Right forelimb (tissue), 1 donor: ENCODE results near the gene MPO.

Experiments
- DNase-seq: peaks from one replicate; pipeline ENCODE4 v3.0.0-alpha.2; 2018

MPO gene

DNA sequence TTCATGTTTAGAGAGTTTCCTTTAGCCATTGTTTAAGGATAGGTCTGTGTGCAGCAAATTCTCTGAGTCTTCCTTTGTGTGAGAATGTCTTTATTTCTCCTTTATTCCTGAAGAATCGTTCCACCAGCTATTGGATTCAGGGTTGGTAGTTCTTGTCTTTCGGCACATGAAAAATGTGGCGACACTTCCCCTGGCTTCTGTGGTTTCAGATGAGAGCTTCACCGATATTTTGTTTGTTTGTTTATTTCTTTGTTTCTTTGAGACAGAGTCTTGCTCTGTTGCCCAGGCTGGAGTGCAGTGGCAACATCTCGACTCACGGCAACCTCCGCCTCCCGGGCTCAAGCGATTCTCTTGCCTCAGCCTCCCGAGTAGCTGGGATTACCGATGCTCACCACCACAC is 18.6 kb downstream of the MPO start:
- DNase-seq: no peak

DNA sequence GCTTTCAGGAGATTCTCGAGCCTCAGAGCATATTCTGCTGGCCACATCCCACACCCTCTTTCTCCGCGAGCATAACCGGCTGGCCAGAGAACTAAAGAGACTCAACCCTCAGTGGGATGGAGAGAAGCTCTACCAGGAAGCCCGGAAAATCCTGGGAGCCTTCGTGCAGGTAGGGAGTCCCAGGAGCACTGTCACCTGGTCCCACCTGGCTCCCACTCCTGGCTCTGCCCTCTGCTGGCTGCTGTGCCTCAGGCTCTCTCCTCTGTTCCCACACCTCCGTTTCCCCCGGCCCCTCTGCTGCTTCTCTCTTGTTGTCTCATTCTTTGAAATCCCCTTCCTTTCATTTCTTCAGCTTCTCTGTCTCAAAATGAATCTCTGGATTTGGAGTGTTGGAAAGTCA is 25.9 kb downstream of the MPO start:
- DNase-seq: no peak

- no peak for DNase-seq
These were observed 27.7 kb downstream of the MPO start for GRCh38 chr17:58253082-58253481.

DNA sequence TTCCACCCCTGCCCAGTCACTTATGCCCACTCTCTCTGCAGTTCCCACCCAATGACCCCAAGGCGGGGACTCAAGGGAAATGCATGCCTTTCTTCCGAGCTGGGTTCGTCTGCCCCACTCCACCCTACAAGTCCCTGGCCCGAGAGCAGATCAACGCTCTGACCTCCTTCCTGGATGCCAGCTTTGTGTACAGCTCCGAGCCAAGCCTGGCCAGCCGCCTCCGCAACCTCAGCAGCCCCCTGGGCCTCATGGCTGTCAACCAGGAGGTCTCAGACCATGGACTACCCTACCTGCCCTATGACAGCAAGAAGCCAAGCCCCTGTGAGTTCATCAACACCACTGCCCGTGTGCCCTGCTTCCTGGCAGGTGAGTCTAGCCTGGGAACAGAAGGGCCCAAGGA is 28.6 kb downstream of the MPO start:
- DNase-seq: no peak

GRCh38 chr17:58250344-58251011 is 30.3 kb downstream of the MPO start:
- DNase-seq: no peak

- peak; percentile 85 for DNase-seq
These were observed 31.2 kb downstream of the MPO start for GRCh38 chr17:58249270-58250133.

GRCh38 chr17:58248955-58249269 is 31.8 kb downstream of the MPO start:
- DNase-seq: no peak

DNA sequence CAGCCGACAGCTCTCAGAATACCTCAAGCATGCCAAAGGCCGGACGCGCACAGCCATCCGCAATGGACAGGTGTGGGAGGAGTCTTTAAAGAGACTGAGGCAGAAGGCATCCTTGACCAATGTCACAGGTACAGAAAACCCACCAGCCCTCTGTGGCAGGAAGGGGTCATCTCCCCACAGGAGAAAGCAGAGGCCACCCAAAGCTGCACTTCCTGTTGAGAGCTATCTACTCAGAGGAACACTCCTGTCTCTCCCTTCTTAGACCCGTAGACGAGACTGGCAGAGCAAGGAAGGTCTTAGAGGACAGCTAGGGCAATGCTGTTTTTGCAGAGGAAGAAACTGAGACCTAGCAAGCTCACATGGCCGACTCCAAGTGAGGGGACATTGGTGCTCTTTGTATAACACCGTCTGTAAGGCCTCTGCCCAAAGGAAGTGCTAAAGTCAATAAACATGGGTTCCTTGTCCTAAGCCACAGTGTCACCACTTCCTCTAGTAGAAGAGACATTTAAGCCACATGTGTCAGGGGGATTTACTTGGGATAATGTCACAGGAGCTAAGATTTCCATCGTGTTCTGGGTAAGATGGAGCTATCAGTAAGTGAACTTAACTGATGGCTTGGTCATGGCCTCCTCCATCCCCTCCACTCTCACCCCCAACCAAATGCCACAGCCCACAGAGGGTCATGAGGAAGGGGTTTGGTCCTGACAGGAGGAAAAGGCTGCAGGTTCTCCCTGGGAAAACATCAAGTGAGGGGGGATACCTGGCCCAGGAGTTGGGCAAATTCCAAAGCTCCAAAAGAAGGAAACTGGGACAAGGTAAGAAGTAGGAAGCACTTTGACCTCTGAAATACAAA is 33.0 kb downstream of the MPO start:
- no peak for DNase-seq

- no peak for DNase-seq
These were observed 34.0 kb downstream of the MPO start for GRCh38 chr17:58246781-58247180.

GRCh38 chr17:58246104-58246740 is 34.5 kb downstream of the MPO start:
- no peak for DNase-seq

DNA sequence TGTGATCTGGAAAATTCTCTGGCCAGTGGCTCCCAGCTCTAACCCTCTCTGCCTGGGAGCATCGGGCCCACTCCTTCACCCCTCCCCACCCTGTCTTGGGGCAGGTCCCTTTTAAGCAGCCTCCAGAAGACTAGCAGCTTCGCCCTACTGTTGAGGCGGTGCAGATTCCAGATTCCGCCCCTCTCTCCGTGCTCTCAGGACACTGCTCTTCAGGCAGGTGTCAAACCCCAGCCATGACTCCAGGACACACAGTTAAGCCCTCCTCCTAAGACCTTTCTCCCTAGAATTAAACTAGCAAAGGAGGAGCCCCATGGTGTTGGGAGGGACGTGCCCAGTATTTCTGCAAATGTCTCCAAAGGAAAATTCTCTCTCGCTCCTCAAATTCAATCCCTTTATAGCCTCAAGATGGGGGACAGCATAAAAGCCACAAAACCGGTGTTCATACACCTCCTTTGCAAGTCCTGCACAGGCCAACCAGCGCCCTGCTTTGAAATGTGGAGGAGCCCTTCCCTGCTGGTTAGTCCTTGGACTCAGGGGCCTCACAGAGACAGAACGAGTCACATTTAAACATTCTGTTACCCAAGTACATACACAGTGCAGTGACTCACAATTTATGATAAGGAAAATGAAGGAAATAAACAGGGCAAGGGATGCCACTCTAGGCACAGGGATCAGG is 35.2 kb downstream of the MPO start:
- DNase-seq: no peak

- DNase-seq: no peak
These were observed 35.8 kb downstream of the MPO start for GRCh38 chr17:58244963-58245362.

GRCh38 chr17:58242171-58242784 is 38.5 kb downstream of the MPO start:
- no peak for DNase-seq

DNA sequence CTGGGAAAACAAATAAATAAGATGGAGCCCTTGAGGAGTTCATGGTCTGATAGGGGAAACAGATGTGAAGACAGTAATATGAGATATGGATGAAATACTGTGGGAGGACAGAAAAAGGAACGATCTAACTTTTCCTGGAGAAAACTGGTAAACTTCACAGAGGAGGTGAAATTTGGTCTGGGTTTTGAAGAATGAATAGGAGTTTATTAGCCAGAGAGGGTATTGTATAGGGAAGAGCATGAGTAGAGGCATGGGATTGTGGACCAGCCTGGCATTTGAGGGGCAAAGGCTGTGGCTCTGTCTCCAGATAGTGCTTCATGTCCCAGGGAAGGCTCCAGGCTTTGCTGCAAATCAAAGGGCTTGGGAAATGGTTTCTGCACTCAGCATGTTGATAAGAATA is 40.7 kb downstream of the MPO start:
- no peak for DNase-seq

DNA sequence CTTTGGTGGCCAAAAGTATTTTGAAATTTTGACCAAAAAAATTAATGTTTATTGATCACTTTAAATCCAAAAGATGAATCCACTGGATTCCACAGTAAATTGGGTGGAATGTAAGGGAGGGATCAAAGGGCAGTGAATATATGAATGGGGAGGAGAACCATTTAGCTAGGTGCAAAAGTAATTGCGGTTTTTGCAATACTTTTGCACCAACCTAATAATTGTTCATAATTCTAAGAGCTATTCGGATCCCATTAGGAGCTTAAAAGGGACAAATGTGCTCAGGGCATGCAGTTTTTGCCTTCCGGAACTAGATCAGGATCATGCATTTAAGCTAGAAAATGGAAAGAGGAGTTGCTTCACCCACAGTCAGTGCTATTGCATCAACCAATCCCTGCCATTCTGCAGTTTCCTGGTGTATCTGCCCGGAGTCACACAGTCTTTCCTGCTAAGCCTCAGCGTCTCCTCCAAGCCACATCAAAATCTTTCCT is 42.5 kb downstream of the MPO start, which contains the start of gene LPO:
Gene LPO (plus strand): TSS at position 438 of the 488 bp plus-strand sequence. CDS start 4,396 bp downstream, outside the sequence.
- no peak for DNase-seq

GRCh38 chr17:58236394-58236793 is 44.3 kb downstream of the MPO start:
- no peak for DNase-seq

- DNase-seq: no peak
These were observed 44.9 kb downstream of the MPO start for GRCh38 chr17:58235821-58236220.

DNA sequence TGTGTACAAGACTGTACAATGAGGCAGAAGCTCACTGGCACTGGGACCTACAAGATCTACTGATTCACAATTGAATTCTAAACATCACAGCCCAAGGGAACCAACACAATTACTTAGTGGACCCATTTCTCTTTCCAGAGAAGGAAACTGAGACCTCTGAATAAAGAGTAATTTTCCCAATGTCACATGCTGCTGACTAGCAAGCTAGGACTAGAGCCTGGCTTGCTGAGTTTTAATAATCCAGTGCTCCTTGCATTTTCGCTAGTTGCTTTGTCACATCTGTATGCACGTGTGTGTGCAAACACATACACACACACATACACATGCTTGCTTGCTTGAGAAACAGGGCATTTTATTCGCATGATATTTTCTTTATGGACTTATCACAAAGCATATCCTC is 46.2 kb downstream of the MPO start:
- DNase-seq: no peak

GRCh38 chr17:58233543-58233942 is 47.2 kb downstream of the MPO start:
- no peak for DNase-seq

DNA sequence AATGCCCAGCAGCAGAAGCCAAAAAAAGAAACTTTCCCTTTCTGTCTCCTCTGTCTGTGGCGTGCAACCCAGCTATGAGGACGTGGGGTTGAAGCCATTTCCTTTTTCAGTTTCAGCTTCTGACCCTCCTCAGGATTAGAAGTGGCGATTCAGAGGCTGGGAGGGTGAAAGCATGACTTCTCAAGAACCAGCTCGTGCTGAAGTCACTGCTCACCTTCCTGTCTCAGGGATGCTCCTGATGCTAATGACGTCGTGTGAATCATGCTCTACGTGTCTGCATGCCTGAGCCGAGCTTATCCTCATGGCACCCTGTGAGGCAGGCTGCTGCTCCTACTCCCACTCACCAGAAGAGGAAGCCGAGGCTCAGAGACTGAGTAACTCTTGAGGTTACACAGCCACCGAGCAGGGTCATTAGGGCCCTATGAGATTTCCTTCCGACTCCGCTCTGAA is 48.0 kb downstream of the MPO start:
- no peak for DNase-seq

DNA sequence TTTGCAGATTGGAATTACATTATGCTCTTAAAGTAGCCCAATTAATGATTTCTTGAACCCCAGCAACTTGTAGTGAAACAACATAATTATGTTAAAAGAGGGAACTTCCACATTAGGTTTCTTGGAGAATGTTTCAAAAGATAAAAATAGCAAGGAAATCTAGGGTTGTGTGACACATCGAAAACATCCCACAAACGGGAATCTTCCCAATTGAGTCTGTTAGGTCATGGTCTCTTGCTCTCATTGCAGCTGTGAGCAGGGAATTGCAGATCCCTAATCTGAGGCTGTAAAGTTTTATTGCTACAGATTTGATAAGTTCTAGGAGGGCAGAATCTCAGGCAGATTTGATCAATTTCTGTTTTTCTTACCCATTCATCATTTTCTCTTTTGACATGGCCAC is 49.1 kb downstream of the MPO start:
- no peak for DNase-seq

DNA sequence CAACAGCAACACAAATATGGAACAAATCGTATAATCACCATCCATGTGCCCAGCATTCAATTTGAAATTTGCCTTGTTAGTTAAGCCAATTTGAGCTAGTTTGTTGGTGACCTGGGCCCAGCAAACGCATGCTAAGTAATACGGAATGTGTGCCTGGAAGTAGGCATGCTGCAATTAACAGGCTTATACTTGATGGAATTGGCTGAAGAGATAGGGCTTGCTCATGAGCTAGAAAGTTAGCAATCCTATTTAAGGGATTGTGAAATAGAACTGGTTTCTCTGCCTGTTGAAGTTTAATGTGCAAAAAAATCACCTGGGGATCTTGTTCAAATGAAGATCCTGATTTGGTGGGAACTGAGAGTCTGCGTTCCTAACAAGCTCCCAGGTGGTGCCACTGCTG is 50.9 kb downstream of the MPO start:
- DNase-seq: no peak
